DOHH2 (cell line): ENCODE results near the gene DIPK1A.

Experiments used
- CTCF ChIP-seq: fragments of 200-600 bp; sonication (generic); IDR thresholded peaks from one replicate; pipeline ENCODE4 v1.5.1; 2014; ENCODE audit warnings: antibody characterized with exemption, mild to moderate bottlenecking, low read depth, low read length; ENCODE audit not compliant: poor library complexity, severe bottlenecking
- EZH2phosphoT487 ChIP-seq: fragments of 200-600 bp; sonication (generic); IDR thresholded peaks from 2 replicates; pipeline ENCODE4 v1.6.1; 2017; ENCODE audit warnings: borderline replicate concordance, mild to moderate bottlenecking, antibody characterized with exemption, low read length, moderate library complexity, mixed read lengths

GRCh38 chr1:92838519-92838918 is 122.7 kb downstream of the DIPK1A start:
- TF ChIP-seq CTCF (no peak), EZH2phosphoT487 (no peak)
